Activated T-cell treated with anti-CD3 and anti-CD28 coated beads, Interleukin-2, amount 50 U/mL, for 72 hours (primary cell): ENCODE measurements around the gene ANGPTL3. TPM values are rescaled to one million over a fixed set of nuclear protein-coding genes. Genes with fewer than 3 reads are reported as not detected.
"Not testable (repeated sequence)": the region's sequence is repeated elsewhere in the genome, so short reads cannot be mapped to it uniquely, and the experiment has no call there.

Source experiments
- ATAC-seq, 2 donors: fragments of 150-1000 bp; cut with Tn5 transposase; replicated peaks in 1 of 2; 2 replicates each; pipeline ENCODE4 v1.10.0; 2021; ENCODE audit warnings: moderate library complexity in 2 of 2, mild to moderate bottlenecking in 1 of 2
- DNase-seq, 2 donors: peaks; one replicate each; pipeline ENCODE4 v3.0.0; 2021 to 2022; ENCODE audit warnings: mixed read lengths in 1 of 2
- H3K27ac Mint-ChIP-seq: one replicate; pipeline ENCODE4 v1.8.0; 2022; ENCODE audit warnings: mild to moderate bottlenecking, moderate library complexity, mixed read lengths
- H3K27me3 Mint-ChIP-seq: one replicate; pipeline ENCODE4 v1.8.0; 2022; ENCODE audit warnings: low read depth, mixed read lengths
- H3K36me3 Mint-ChIP-seq, 2 donors: one replicate each; pipeline ENCODE4 v1.8.0; 2022; ENCODE audit warnings: mixed read lengths in 2 of 2, mild to moderate bottlenecking in 1 of 2; ENCODE audit not compliant: insufficient read depth in 2 of 2
- H3K4me1 Mint-ChIP-seq: one replicate; pipeline ENCODE4 v1.8.0; 2022; ENCODE audit warnings: low read depth, mixed read lengths
- H3K4me3 Mint-ChIP-seq, 2 donors: one replicate each; pipeline ENCODE4 v1.8.0; 2022; ENCODE audit warnings: mild to moderate bottlenecking in 2 of 2, mixed read lengths in 2 of 2, moderate library complexity in 2 of 2
- H3K9me3 Mint-ChIP-seq, 2 donors: one replicate each; pipeline ENCODE4 v1.8.0; 2022; ENCODE audit warnings: mixed read lengths in 2 of 2
- total RNA-seq, 2 donors: library from RNA; stranded (reverse); gene quantifications; one replicate each; pipeline ENCODE4 v1.2.3, GENCODE V29; 2022

Gene ANGPTL3
- total RNA-seq, 2 donors from 2014 or later = not detected

GRCh38 chr1:62595647-62596046 is 1.7 kb upstream of the ANGPTL3 start:
- Mint-ChIP-seq H3K4me1 (no peaks in the 10 kb centered on the region), H3K27me3 (no peaks in the 10 kb centered on the region), H3K9me3 (no peaks in the 10 kb centered on the region), H3K4me3 (no peak overlapping the region), H3K27ac (no peak overlapping the region), H3K36me3 (no peaks in the 10 kb centered on the region)
- no peak for ATAC-seq
- no peak for DNase-seq

GRCh38 chr1:62599044-62599443 is 1.7 kb downstream of the ANGPTL3 start:
- Mint-ChIP-seq H3K36me3 (no peaks in the 10 kb centered on the region), H3K27me3 (no peaks in the 10 kb centered on the region), H3K27ac (no peak overlapping the region), H3K4me3 (no peak overlapping the region), H3K9me3 (no peaks in the 10 kb centered on the region), H3K4me1 (no peaks in the 10 kb centered on the region)
- ATAC-seq (peak; percentile 77 to 95), DNase-seq (peak in 1 of 2 donors; percentile 5)

- no peak for ATAC-seq
These were observed 4.1 kb downstream of the ANGPTL3 start for GRCh38 chr1:62601457-62601856.

DNA sequence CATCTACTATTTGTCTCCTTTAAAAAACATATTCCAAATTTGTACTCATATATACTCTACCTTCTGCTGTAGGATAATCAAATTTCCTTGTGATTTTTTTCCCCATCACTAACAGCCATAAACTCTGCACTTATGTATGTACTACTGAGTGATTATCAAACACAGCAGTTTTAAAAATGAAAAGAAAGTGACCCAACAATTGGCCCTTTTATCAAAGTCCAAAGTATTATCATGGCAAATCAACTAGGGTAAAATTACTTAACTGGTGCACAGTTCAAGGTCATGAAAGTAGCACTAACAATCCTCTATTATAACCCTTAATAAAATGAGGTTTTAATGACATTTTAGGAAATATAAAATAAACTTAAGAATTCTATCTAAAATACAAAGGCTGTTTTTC is 11.6 kb downstream of the ANGPTL3 start:
- Mint-ChIP-seq H3K9me3 (no peaks in the 10 kb centered on the region), H3K27me3 (no peaks in the 10 kb centered on the region), H3K4me3 (no peak overlapping the region), H3K27ac (no peak overlapping the region), H3K36me3 (no peaks in the 10 kb centered on the region), H3K4me1 (no peaks in the 10 kb centered on the region)
- ATAC-seq (no peak), DNase-seq (no peak)

More at GRCh38 chr1:62601457-62601856, 4.1 kb downstream of the ANGPTL3 start:
- no peaks in the 10 kb centered on the region for H3K36me3 Mint-ChIP-seq
- H3K4me3 Mint-ChIP-seq = no peak overlapping the region
- H3K4me1 Mint-ChIP-seq = no peaks in the 10 kb centered on the region
- no peak overlapping the region for H3K27ac Mint-ChIP-seq
- no peaks in the 10 kb centered on the region for H3K9me3 Mint-ChIP-seq
- no peaks in the 10 kb centered on the region for H3K27me3 Mint-ChIP-seq
- no peak for DNase-seq

GRCh38 chr1:62610588-62610987 is 13.3 kb downstream of the ANGPTL3 start:
- not testable (repeated sequence) for ATAC-seq, H3K4me1 Mint-ChIP-seq, H3K27me3 Mint-ChIP-seq, DNase-seq, H3K9me3 Mint-ChIP-seq, H3K36me3 Mint-ChIP-seq, H3K27ac Mint-ChIP-seq, H3K4me3 Mint-ChIP-seq

DNA sequence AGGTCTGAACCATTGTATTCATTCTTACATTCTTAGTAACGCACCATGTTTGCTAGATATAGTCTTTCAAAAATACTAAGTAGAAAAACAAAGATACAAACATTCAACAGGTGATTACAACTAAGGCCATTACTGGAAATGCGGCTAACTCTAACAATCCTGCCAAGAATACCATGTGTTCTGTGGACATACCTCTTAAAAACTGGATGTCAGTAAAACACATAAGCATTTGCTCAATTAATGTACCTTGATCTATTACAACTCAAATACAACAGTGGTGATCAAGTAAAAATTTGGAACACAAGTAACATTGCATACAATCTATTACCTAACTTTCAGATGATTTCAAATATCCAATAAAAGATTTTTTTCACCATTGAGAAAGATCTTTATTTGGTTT is 15.4 kb downstream of the ANGPTL3 start:
- H3K9me3 Mint-ChIP-seq = no peaks in the 10 kb centered on the region
- H3K36me3 Mint-ChIP-seq = no peaks in the 10 kb centered on the region
- H3K4me1 Mint-ChIP-seq = no peaks in the 10 kb centered on the region
- H3K4me3 Mint-ChIP-seq = no peak overlapping the region
- H3K27ac Mint-ChIP-seq = no peak overlapping the region
- no peak for ATAC-seq
- DNase-seq = no peak
- H3K27me3 Mint-ChIP-seq = no peaks in the 10 kb centered on the region

- Mint-ChIP-seq H3K36me3 (no peaks in the 10 kb centered on the region), H3K27ac (no peak overlapping the region), H3K4me1 (no peaks in the 10 kb centered on the region), H3K27me3 (no peaks in the 10 kb centered on the region), H3K9me3 (no peaks in the 10 kb centered on the region), H3K4me3 (no peak overlapping the region)
- ATAC-seq (no peak), DNase-seq (no peak)
These were observed 16.0 kb downstream of the ANGPTL3 start for GRCh38 chr1:62613325-62613727.

DNA sequence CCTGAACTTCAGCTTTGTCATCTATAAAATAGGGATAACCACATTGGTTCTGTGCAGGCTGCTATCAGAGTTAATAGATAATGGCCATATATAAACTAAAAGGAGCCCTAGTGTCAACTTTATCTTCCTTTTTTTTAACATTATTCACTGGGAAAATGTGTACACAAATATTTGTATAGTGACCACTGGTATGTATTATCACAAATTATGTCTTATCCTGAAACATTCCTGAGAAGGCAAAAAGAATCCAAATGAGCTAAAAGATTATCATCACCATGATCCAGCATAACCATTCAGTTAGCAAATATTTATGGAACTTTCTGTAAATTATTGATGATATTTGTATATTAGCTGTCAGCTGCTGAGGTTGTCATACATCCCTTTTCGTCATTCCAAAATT is 16.6 kb downstream of the ANGPTL3 start:
- ATAC-seq = no peak

DNA sequence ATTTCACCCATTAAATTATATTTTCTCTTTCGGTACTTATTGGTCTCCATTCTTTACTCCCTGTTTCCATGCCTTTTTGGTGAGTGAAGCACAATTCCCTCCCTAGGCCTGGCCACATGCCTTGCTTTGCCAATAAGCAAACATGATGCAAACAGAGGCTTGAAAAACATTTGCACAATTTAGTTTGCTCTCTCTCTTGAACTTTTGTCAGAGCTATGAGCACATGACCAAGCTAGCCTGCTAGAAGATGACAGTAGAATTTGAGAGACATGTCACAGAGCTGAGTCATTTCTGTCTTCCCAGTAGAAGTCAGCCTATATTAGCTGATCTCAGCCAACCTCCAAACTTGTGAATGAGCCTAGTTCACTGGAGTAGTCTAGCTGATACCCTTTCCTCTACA is 24.6 kb downstream of the ANGPTL3 start:
- Mint-ChIP-seq H3K4me3 (no peak overlapping the region), H3K27ac (no peak overlapping the region), H3K36me3 (peaks cover 0 to 1% of the 10 kb centered on the region in 2 donors), H3K9me3 (no peaks in the 10 kb centered on the region), H3K4me1 (peaks cover 8% of the 10 kb centered on the region), H3K27me3 (no peaks in the 10 kb centered on the region)
- DNase-seq (no peak), ATAC-seq (peak; percentile 89 to 96)

More for the DNA sequence above, 16.6 kb downstream of the ANGPTL3 start:
- Mint-ChIP-seq H3K36me3 (no peaks in the 10 kb centered on the region), H3K9me3 (no peaks in the 10 kb centered on the region), H3K4me3 (no peak overlapping the region), H3K27ac (no peak overlapping the region), H3K27me3 (no peaks in the 10 kb centered on the region), H3K4me1 (no peaks in the 10 kb centered on the region)
- no peak for DNase-seq

- ATAC-seq = peak; percentile 80 to 85
- Mint-ChIP-seq H3K9me3 (no peaks in the 10 kb centered on the region), H3K4me1 (peaks cover 8% of the 10 kb centered on the region), H3K27ac (peak overlapping the region; percentile 91), H3K36me3 (peaks cover 0 to 1% of the 10 kb centered on the region in 2 donors), H3K4me3 (peak overlapping the region in 1 of 2 donors; percentile 10), H3K27me3 (no peaks in the 10 kb centered on the region)
- DNase-seq = no peak
These were observed 28.1 kb downstream of the ANGPTL3 start for GRCh38 chr1:62625415-62625814.

- no peak for DNase-seq
- H3K9me3 Mint-ChIP-seq = no peaks in the 10 kb centered on the region
- H3K4me1 Mint-ChIP-seq = peaks cover 8% of the 10 kb centered on the region
- H3K27ac Mint-ChIP-seq = no peak overlapping the region
- H3K36me3 Mint-ChIP-seq = peaks cover 1 to 3% of the 10 kb centered on the region in 2 donors
- H3K27me3 Mint-ChIP-seq = no peaks in the 10 kb centered on the region
- no peak overlapping the region for H3K4me3 Mint-ChIP-seq
- ATAC-seq = no peak
These were observed 31.2 kb downstream of the ANGPTL3 start for GRCh38 chr1:62628506-62628905.

GRCh38 chr1:62637392-62638105 is 40.2 kb downstream of the ANGPTL3 start:
- H3K4me1 Mint-ChIP-seq = no peaks in the 10 kb centered on the region
- ATAC-seq = no peak
- no peaks in the 10 kb centered on the region for H3K27me3 Mint-ChIP-seq
- DNase-seq = no peak
- no peaks in the 10 kb centered on the region for H3K9me3 Mint-ChIP-seq
- no peak overlapping the region for H3K27ac Mint-ChIP-seq
- no peak overlapping the region for H3K4me3 Mint-ChIP-seq
- H3K36me3 Mint-ChIP-seq = peaks cover 2 to 3% of the 10 kb centered on the region in 2 donors

DNA sequence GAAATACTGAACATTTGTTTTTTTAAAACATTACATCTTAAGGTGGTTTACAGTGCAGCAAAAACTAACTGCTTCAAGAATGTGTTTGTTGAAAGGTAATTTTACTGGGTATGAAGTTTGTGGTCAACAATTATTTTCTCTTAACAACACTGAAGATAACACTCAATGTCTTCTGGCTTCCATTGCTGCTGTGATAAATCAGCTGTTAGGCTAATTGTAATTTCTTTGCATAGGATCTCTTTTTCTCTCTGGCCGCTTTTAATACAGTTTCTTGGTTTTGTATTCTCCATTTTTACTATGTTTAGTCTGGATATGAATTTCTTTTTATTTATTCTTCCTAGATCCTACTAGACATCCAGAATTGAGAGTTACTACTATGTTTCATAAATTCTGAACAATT is 46.0 kb downstream of the ANGPTL3 start:
- Mint-ChIP-seq H3K36me3 (peaks cover 2 to 3% of the 10 kb centered on the region in 2 donors), H3K27ac (no peak overlapping the region), H3K4me1 (no peaks in the 10 kb centered on the region), H3K4me3 (no peak overlapping the region), H3K9me3 (peaks cover 0 to 3% of the 10 kb centered on the region in 2 donors), H3K27me3 (no peaks in the 10 kb centered on the region)
- ATAC-seq (no peak), DNase-seq (no peak)

DNA sequence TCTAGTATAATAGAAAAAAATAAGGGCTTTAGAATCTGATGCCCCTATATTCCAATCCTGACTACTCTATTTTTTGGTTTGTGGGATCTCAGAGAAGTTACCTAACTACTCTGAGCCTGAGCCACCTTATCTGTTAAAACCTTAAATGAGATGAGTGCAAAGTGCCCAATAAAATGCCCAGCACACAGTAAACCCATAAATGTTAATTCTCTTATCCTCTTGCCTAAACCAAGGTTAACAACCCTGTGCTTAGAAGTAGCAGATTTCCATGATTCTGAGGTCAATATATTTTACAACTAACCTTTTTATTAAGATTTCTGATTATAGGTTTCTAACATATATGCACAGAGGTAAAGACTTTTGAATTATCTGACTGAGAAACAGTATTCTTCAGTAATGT is 55.1 kb downstream of the ANGPTL3 start:
- Mint-ChIP-seq H3K27ac (no peak overlapping the region), H3K36me3 (peaks cover 0 to 4% of the 10 kb centered on the region in 2 donors), H3K9me3 (no peaks in the 10 kb centered on the region), H3K4me1 (no peaks in the 10 kb centered on the region), H3K4me3 (no peak overlapping the region), H3K27me3 (no peaks in the 10 kb centered on the region)
- DNase-seq (no peak), ATAC-seq (no peak)
